Activated naive CD4-positive, alpha-beta T cell treated with anti-CD3 and anti-CD28 coated beads, Interleukin-2, amount 50 U/mL, for 72 hours (primary cell): Measurements from ENCODE around the gene GCLC. TPM values are rescaled to one million over a fixed set of nuclear protein-coding genes. Genes with fewer than 3 reads are reported as not detected.

Experiments
- ATAC-seq, 2 donors: fragments of 150-1000 bp; cut with Tn5 transposase; 2 replicates each; pipeline ENCODE4 v1.10.0; 2021; ENCODE audit warnings: mild to moderate bottlenecking in 2 of 2, moderate library complexity in 2 of 2
- DNase-seq, 2 donors: peaks; one replicate each; pipeline ENCODE4 v3.0.0; 2021 to 2022; ENCODE audit warnings: low spot score in 2 of 2
- H3K27ac Mint-ChIP-seq, 2 donors: one replicate each; pipeline ENCODE4 v1.8.0; 2022; ENCODE audit warnings: mild to moderate bottlenecking in 2 of 2, mixed read lengths in 2 of 2
- H3K36me3 Mint-ChIP-seq, 2 donors: one replicate each; pipeline ENCODE4 v1.8.0; 2022; ENCODE audit warnings: mixed read lengths in 2 of 2
- H3K9me3 Mint-ChIP-seq, 2 donors: one replicate each; pipeline ENCODE4 v1.8.0; 2022; ENCODE audit warnings: mixed read lengths in 2 of 2
- total RNA-seq, 2 donors: library from RNA; stranded (reverse); gene quantifications; one replicate each; pipeline ENCODE4 v1.2.3, GENCODE V29; 2022

GCLC gene
- total RNA-seq, 2 donors from 2014 or later: 13.5 to 14.5 TPM

- DNase-seq: no peak
Observed at GRCh38 chr6:53513519-53513966, 31.4 kb downstream of the GCLC start.

DNA sequence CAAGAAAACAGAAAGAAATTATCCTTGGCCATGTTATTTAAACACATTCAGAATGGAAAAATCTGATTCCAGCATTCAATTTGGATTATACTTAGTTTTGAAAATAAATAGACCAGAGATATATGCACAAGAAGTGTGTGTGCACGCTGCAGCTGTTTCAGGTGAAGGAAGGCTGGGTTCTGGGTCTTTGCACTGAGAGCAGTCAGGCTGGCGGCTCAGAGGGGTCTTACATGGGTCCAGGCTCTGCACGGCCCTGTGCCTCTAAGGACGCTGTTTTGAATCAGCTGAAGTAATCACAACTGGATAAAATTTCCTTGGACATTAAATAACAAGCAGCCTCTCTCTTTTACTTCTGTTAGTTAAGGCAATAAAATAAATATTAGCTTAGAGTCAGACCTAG, 31.8 kb downstream of the GCLC start:
- ATAC-seq: no peak
- H3K9me3 Mint-ChIP-seq: no peaks in the 10 kb centered on the region
- peaks cover 0 to 5% of the 10 kb centered on the region in 2 donors for H3K36me3 Mint-ChIP-seq
- DNase-seq: no peak
- H3K27ac Mint-ChIP-seq: no peak overlapping the region

More at GRCh38 chr6:53513519-53513966, 31.4 kb downstream of the GCLC start:
- no peak overlapping the region for H3K27ac Mint-ChIP-seq
- no peak for ATAC-seq
- H3K36me3 Mint-ChIP-seq: peaks cover 0 to 5% of the 10 kb centered on the region in 2 donors
- no peaks in the 10 kb centered on the region for H3K9me3 Mint-ChIP-seq

DNA sequence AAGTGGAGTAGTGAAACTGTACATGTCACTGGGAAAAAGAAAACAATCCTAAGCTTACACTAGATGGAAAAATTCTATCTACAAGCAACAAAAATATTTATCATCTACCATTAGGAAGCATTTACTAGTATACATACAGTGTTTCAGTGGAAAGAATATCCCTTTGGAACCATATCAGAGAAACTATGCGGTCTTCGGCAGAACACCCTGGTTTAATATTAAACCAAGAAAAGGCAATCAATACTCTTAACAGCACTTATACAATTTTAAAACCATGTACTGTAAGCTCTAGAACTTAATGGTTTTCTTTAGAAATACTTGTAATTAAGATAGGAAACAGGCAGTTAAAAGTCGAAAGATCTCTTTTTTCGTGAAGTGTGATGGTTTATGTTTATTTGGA, 32.3 kb downstream of the GCLC start:
- no peak overlapping the region for H3K27ac Mint-ChIP-seq
- DNase-seq (no peak), ATAC-seq (no peak)
- peaks cover 0 to 5% of the 10 kb centered on the region in 2 donors for H3K36me3 Mint-ChIP-seq
- no peaks in the 10 kb centered on the region for H3K9me3 Mint-ChIP-seq

DNA sequence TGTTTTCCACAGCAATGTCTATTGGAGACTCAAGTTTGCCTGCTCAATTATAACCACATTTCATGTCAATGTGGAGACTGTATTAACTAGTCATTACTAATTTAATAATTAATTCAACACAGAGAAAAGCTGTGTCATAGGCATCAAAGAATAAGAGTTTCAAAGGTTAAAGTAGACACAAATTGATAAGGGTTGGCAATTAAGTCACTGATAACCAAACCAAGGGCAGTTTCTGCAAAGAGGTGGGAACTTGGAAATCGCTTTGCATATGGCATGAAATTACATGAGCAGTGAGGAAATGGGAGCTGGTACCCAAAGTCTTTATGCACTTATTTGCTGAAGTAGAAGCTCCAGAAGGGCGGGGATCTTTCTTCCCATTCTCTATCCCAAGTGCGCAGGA, 34.2 kb downstream of the GCLC start:
- no peaks in the 10 kb centered on the region for H3K36me3 Mint-ChIP-seq
- H3K27ac Mint-ChIP-seq: no peak overlapping the region
- H3K9me3 Mint-ChIP-seq: no peaks in the 10 kb centered on the region
- ATAC-seq: no peak
- no peak for DNase-seq

DNA sequence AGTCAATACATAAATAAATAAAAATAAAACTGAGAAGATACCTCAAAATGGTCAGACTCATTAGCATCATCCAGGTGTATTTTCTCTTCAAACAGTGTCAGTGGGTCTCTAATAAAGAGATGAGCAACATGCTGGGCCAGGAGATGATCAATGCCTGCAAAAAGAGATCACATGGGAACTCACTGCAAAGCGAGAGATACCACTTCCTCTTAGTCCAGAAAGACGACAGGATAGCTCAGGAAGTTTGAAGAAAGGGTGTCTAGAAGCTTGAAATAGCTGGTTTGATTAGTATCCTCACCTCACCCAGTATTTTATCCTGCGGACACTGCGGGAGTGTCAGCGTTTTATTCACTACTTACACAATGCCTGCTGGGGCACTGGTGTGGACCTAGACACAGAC, 38.0 kb downstream of the GCLC start:
- Mint-ChIP-seq H3K36me3 (no peaks in the 10 kb centered on the region), H3K27ac (no peak overlapping the region), H3K9me3 (no peaks in the 10 kb centered on the region)
- no peak for DNase-seq
- ATAC-seq: no peak

DNA sequence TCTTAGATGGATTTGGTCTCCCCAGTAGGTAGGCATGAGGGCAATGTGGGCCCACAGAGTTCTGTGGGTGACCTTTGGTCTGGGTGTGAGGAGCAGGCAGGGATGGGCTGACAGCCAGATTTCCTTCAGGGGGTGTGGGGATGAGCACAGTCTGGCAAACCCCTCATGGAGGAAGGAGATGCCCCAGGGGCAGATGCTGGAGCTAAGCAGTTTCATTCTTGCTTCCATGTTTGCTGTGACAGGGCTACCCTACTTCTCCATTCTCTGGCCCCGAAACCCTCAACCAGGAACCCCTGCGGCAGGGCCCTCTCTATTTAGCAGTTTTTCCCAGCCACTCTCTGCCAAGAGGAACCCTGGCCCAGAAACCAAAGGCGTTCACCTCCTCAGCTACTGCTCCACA, 40.4 kb downstream of the GCLC start:
- H3K36me3 Mint-ChIP-seq: no peaks in the 10 kb centered on the region
- no peak overlapping the region for H3K27ac Mint-ChIP-seq
- ATAC-seq: no peak

GRCh38 chr6:53503060-53503459, 41.8 kb downstream of the GCLC start:
- ATAC-seq (no peak), DNase-seq (no peak)
- Mint-ChIP-seq H3K36me3 (no peaks in the 10 kb centered on the region), H3K27ac (no peak overlapping the region), H3K9me3 (no peaks in the 10 kb centered on the region)

More for the DNA sequence above, 40.4 kb downstream of the GCLC start:
- no peak for DNase-seq
- no peaks in the 10 kb centered on the region for H3K9me3 Mint-ChIP-seq

DNA sequence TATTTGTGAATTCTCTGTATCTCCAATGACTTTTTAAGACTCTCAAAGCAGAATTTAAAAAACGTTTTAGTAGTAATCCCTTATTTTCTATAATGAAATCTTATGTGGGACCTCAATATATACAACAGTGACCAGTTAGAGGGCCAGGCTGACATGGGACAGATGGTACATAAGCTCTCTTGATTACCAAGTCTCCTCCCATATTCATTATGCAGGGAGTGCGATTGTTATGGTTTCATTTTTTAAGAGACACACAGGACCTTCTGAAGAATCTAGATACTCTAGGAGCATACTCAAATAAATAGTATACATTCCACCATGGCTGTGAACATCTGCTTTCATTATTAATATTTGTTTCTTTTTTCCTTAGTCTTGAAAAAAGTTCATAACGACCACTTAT, 43.5 kb downstream of the GCLC start:
- no peaks in the 10 kb centered on the region for H3K36me3 Mint-ChIP-seq
- H3K9me3 Mint-ChIP-seq: no peaks in the 10 kb centered on the region
- no peak for DNase-seq
- ATAC-seq: no peak
- no peak overlapping the region for H3K27ac Mint-ChIP-seq

GRCh38 chr6:53500095-53500494, 44.8 kb downstream of the GCLC start:
- ATAC-seq (no peak), DNase-seq (no peak)
- Mint-ChIP-seq H3K36me3 (no peaks in the 10 kb centered on the region), H3K27ac (no peak overlapping the region), H3K9me3 (no peaks in the 10 kb centered on the region)

DNA sequence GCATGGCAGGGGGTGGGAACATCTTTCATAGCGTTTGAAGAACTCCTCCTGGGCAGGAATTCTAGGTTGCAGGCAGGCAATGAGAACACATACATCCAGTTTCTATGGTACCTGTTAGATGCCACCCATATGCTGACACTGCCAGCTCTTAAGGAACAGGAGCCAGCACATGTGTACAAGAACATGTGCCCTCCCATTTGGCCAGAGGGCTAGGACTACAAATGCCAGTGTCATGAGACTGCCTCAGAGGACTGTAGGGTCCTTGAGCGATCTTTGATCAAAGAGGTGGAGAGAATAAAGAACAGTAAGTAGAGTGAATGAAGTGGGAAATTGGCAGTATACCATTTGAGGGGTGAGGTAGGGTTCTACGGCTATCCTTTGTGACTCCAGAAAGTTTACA, 45.8 kb downstream of the GCLC start:
- DNase-seq (no peak), ATAC-seq (no peak)
- no peaks in the 10 kb centered on the region for H3K9me3 Mint-ChIP-seq
- no peaks in the 10 kb centered on the region for H3K36me3 Mint-ChIP-seq
- no peak overlapping the region for H3K27ac Mint-ChIP-seq

DNA sequence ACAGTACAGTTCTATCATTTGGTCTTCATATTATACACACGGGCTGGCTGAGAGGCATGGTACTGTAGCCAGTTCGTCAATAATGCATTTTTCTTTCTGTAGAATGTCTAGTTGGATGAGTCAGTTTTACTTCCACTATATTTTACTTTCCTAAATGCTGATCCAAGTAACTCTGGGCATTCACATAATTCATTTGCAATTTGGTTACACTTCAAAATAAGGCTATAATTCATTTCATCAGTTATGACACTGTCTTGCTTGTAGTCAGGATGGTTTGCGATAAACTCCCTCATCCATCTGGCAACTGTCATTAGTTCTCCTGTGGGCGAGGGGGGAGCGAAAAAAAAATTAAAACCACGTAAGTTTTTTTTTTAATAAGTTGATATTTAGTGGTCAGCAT, 46.3 kb downstream of the GCLC start:
- no peak overlapping the region for H3K27ac Mint-ChIP-seq
- H3K36me3 Mint-ChIP-seq: no peaks in the 10 kb centered on the region
- DNase-seq: no peak
- ATAC-seq: no peak
- no peaks in the 10 kb centered on the region for H3K9me3 Mint-ChIP-seq

GRCh38 chr6:53497905-53498304, 47.0 kb downstream of the GCLC start:
- ATAC-seq (no peak), DNase-seq (no peak)
- Mint-ChIP-seq H3K36me3 (no peaks in the 10 kb centered on the region), H3K9me3 (no peaks in the 10 kb centered on the region), H3K27ac (no peak overlapping the region)

- no peak for ATAC-seq
- no peak for DNase-seq
- Mint-ChIP-seq H3K27ac (no peak overlapping the region), H3K9me3 (no peaks in the 10 kb centered on the region), H3K36me3 (no peaks in the 10 kb centered on the region)
Observed at GRCh38 chr6:53496797-53497375, 48.0 kb downstream of the GCLC start.

GRCh38 chr6:53495506-53496499, 49.1 kb downstream of the GCLC start:
- no peak overlapping the region for H3K27ac Mint-ChIP-seq
- no peaks in the 10 kb centered on the region for H3K9me3 Mint-ChIP-seq
- ATAC-seq (no peak), DNase-seq (no peak)
- no peaks in the 10 kb centered on the region for H3K36me3 Mint-ChIP-seq

DNA sequence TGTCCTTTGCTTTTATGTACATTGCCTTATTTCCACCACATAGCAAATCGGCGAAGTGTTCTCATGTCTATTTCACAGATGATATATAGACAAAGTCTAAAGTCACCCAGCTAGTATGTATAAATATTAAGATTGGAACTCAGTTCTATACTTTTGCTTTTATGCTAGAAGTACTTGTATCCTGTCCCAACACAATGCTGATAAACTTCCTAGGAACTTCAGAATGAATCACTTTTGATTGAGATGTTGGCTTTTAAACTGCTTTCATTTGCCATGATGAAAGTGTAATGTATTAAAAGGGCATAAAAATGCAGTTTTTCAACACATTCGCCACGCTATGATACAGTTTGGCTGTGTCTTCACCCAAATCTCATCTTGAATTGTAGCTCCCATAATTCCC, 50.8 kb downstream of the GCLC start:
- ATAC-seq: no peak
- no peaks in the 10 kb centered on the region for H3K36me3 Mint-ChIP-seq
- no peak for DNase-seq
- H3K27ac Mint-ChIP-seq: no peak overlapping the region
- no peaks in the 10 kb centered on the region for H3K9me3 Mint-ChIP-seq

DNA sequence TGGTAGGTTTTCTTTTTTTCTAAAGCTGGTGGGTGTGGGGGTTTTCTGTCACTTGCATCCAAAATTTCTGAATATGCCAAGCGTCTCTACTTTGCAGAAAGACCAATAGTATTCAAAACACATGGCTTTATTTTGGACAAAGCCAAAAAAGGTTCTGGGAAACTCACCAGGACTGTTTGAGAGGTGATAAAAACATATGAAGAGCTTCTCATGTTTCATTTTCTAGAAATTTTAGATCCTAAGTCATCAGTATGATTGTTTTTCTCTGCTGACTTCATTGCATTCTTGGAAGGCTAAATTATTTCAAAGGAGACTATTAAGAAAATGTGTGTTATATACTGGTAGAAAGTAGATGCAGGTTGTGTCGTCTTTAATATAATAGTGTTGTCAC, 51.3 kb downstream of the GCLC start:
- ATAC-seq (no peak), DNase-seq (no peak)
- no peaks in the 10 kb centered on the region for H3K36me3 Mint-ChIP-seq
- no peak overlapping the region for H3K27ac Mint-ChIP-seq
- H3K9me3 Mint-ChIP-seq: no peaks in the 10 kb centered on the region

- peak; percentile 97 to 99 for ATAC-seq
- H3K27ac Mint-ChIP-seq: no peak overlapping the region
- no peaks in the 10 kb centered on the region for H3K9me3 Mint-ChIP-seq
- DNase-seq: peak in 1 of 2 donors; percentile 54
- no peaks in the 10 kb centered on the region for H3K36me3 Mint-ChIP-seq
Observed at GRCh38 chr6:53492860-53493634, 51.9 kb downstream of the GCLC start.
